Measurements from ENCODE around the gene SLC38A2. TPM values are rescaled to one million over a fixed set of nuclear protein-coding genes. Genes with fewer than 3 reads are reported as not detected.

SLC38A2 gene
- total RNA-seq, 1 donor from 2014 or later = 754 TPM

DNA sequence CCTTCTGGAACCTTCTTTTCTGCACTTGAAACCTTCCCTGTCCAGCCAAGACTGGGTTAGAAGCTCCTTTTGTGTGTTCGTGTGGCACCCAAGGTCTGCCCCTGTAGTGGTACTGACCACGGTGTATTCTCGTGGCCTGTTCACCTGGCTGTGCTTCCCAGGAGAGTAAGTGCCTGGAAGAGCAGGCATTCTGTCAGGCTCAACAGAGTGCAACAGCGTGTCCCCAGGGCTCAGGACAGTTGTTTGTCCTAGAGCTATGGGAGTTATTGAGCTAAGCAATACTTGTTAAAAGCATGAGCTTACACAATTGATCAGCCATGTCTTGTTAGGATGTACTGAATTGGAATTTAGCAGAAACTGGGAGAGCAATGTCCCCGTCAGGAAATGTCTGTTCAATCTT lies 12.9 kb upstream of the SLC38A2 start:
- Mint-ChIP-seq H3K36me3 (ENCODE audit: unreplicated experiment) (no peaks in the 10 kb centered on the region), H3K4me3 (ENCODE audit: unreplicated experiment) (peak overlapping the region; percentile 53), H3K27ac (ENCODE audit: unreplicated experiment) (peak overlapping the region; percentile 95), H3K9me3 (ENCODE audit: unreplicated experiment) (no peaks in the 10 kb centered on the region), H3K27me3 (ENCODE audit: unreplicated experiment) (no peaks in the 10 kb centered on the region), H3K4me1 (ENCODE audit: unreplicated experiment) (peaks cover 78% of the 10 kb centered on the region)
- no peak for DNase-seq (ENCODE audit: extremely low spot score, unreplicated experiment)
- TF ChIP-seq, protein P1, sequence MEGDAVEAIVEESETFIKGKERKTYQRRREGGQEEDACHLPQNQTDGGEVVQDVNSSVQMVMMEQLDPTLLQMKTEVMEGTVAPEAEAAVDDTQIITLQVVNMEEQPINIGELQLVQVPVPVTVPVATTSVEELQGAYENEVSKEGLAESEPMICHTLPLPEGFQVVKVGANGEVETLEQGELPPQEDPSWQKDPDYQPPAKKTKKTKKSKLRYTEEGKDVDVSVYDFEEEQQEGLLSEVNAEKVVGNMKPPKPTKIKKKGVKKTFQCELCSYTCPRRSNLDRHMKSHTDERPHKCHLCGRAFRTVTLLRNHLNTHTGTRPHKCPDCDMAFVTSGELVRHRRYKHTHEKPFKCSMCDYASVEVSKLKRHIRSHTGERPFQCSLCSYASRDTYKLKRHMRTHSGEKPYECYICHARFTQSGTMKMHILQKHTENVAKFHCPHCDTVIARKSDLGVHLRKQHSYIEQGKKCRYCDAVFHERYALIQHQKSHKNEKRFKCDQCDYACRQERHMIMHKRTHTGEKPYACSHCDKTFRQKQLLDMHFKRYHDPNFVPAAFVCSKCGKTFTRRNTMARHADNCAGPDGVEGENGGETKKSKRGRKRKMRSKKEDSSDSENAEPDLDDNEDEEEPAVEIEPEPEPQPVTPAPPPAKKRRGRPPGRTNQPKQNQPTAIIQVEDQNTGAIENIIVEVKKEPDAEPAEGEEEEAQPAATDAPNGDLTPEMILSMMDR (IDR thresholded peaks at IDR 0.05) = no peak

DNA sequence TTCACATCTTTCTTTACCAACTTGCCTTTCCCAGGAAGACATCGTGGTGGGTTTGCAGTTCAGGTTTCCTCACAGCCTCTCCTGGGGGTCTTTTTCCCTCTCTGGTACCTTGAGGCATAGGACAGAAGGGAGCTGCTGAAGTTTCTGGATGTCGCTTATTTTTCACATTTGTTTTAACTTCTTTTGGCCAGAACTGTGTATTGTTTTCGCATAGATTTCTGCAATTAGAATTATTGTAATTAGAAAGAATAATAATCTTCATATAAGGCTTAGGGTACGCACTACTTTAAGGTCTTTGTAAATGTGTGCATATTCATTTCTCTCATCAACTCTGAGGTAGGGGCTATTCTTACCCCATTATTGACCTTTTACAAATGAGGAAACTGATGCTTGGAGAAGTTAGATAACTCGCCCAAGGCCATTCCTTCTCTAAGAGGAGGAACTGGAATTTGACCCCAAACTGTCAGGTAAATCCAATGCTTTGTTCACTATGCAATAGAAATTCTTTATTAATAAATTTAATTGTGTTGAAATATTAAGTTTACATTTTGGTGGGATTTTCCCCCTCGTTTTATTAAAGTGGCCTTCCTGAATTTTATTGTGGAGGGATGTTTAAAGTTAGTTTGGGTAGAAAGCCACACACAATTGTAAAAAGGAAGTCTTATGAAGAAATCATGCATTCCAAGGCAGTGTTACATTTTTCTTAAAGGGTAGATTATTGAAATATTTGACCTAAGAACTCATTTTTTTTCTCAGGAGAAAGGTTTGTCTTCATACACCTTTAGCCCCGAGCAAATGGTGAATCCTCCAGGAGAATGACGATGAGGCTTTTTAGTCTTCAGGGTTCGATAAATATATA lies 12.1 kb upstream of the SLC38A2 start:
- peak overlapping the region; percentile 78 for H3K4me3 Mint-ChIP-seq (ENCODE audit: unreplicated experiment)
- TF ChIP-seq, protein P1 (IDR thresholded peaks at IDR 0.05) = no peak
- H3K9me3 Mint-ChIP-seq (ENCODE audit: unreplicated experiment) = no peaks in the 10 kb centered on the region
- H3K27me3 Mint-ChIP-seq (ENCODE audit: unreplicated experiment) = no peaks in the 10 kb centered on the region
- peak overlapping the region; percentile 95 for H3K27ac Mint-ChIP-seq (ENCODE audit: unreplicated experiment)
- DNase-seq (ENCODE audit: extremely low spot score, unreplicated experiment) = no peak
- peaks cover 2% of the 10 kb centered on the region for H3K36me3 Mint-ChIP-seq (ENCODE audit: unreplicated experiment)
- peaks cover 71% of the 10 kb centered on the region for H3K4me1 Mint-ChIP-seq (ENCODE audit: unreplicated experiment)

DNA sequence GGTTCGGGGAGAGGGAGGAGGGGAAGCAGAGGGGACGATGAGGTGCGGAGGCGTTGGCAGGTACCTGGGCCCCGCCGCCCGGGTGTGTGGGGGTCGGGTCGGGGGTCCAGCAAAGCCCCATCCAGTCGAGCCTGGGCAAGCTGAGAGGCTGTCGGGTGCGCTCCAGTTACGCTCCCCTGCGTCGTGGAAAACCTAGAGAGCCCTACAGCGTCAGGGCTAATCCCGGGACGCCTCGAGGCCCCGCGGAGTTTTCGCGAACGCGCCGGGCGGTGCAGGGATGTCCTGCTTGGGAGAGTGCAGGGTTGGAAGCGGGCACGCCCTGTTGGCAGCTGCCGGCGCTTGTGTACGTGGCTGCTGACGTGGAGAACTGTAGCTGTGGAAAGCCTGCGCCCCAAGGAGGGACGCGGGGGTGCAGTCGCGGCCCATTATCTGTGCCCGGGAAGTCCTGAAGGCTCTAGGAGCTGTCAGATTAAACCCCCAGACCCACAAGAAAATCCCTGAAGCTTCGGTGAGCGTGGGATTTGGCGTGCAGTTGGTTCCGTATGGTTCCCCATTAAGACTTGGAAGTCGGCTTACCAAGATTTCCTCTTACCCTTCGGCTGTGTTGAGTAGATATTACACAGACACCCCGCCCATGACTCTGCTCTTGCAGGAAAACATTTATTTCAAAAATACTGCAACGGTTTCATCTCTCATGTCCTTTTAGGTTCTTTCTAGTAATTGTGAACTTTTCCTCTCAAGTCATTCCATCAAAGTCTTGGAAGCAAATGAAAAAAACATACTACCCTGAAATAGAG lies 11.3 kb upstream of the SLC38A2 start:
- peaks cover 2% of the 10 kb centered on the region for H3K36me3 Mint-ChIP-seq (ENCODE audit: unreplicated experiment)
- TF ChIP-seq, protein P1 (IDR thresholded peaks at IDR 0.05) = peak; percentile 12
- peak overlapping the region; percentile 78 for H3K4me3 Mint-ChIP-seq (ENCODE audit: unreplicated experiment)
- DNase-seq (ENCODE audit: extremely low spot score, unreplicated experiment) = peak; percentile 95
- H3K27ac Mint-ChIP-seq (ENCODE audit: unreplicated experiment) = peak overlapping the region; percentile 95
- no peaks in the 10 kb centered on the region for H3K27me3 Mint-ChIP-seq (ENCODE audit: unreplicated experiment)
- H3K4me1 Mint-ChIP-seq (ENCODE audit: unreplicated experiment) = peaks cover 63% of the 10 kb centered on the region
- H3K9me3 Mint-ChIP-seq (ENCODE audit: unreplicated experiment) = no peaks in the 10 kb centered on the region

DNA sequence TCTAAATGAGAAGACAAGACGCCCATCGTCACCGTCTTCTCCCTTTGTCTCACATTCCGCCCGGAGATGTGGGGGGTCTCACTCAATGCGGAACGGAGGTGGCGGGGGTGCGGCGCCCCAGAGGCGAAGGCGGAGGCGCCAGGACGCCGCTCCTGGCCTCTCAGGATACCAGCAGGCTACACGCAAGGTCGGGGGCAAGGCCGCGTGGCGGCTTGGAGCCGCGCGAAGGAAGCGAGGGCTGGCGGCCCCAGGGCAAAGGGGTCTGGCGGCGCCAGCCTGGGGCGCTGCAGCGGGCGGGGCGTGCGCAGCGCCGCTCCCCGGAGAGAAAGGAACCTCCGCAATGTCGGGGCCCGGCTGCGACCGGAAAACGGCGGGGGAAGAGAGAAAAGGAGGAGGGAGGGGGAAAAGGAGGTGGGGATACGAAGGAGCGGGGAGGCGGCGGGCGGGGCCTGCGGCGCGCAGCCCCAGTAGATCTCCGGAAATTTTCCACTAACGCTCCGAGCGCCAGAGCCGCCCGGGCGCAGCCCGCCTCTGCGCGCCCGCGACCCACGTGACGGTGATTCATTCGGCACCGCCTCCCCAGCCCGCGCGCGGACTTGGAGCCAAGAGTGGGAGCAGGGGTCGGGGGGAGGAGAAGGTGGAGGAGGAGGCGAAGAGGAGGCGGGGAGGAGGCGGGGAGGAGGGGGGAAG lies 10.5 kb upstream of the SLC38A2 start:
- Mint-ChIP-seq H3K9me3 (ENCODE audit: unreplicated experiment) (no peaks in the 10 kb centered on the region), H3K36me3 (ENCODE audit: unreplicated experiment) (peaks cover 2% of the 10 kb centered on the region), H3K4me1 (ENCODE audit: unreplicated experiment) (peaks cover 60% of the 10 kb centered on the region), H3K27me3 (ENCODE audit: unreplicated experiment) (no peaks in the 10 kb centered on the region), H3K27ac (ENCODE audit: unreplicated experiment) (peak overlapping the region; percentile 95), H3K4me3 (ENCODE audit: unreplicated experiment) (peak overlapping the region; percentile 78)
- peak; percentile 99 for DNase-seq (ENCODE audit: extremely low spot score, unreplicated experiment)
- TF ChIP-seq, protein P1 (IDR thresholded peaks at IDR 0.05) = peak; percentile 18
